PC-3 (cell line): ENCODE measurements around the gene ROBO2. TPM values are rescaled to one million over a fixed set of nuclear protein-coding genes. Genes with fewer than 3 reads are reported as not detected.

Experiments used
- ATAC-seq: fragments of 200-7000 bp; cut with Tn5 transposase; 2 replicates; pipeline ENCODE4 v1.9.1; 2020; ENCODE audit warnings: mild to moderate bottlenecking, moderate library complexity
- BruUV-seq: library from RNA; stranded (reverse); fragments of 400-500 nt; replicated peaks from 2 replicates; lab custom pipeline; 2021; lab: Mats Ljungman, UMichigan
- CTCF ChIA-PET: fragments of 300-600 bp; sonication (Branson Sonifier 250); formaldehyde crosslinking; loops from one replicate; lab custom pipeline; 2022; ENCODE audit warnings: antibody characterized with exemption; lab: Charles Lee
- POLR2A ChIA-PET: fragments of 300-600 bp; sonication (Branson Sonifier 250); formaldehyde crosslinking; loops from one replicate; lab custom pipeline; 2022; ENCODE audit warnings: antibody characterized with exemption; ENCODE audit not compliant: unreplicated experiment; lab: Charles Lee
- DNase-seq: peaks from one replicate; pipeline ENCODE4 v3.0.0-alpha.2; 2015
- H2AFZ ChIP-seq: fragments of 300-600 bp; sonication (generic); 2 replicates; pipeline ENCODE4 v1.6.0; 2016; ENCODE audit warnings: antibody characterized with exemption, low read length
- H3F3A ChIP-seq: fragments of 300-600 bp; sonication (generic); one replicate; pipeline ENCODE4 v1.6.0; 2017; ENCODE audit warnings: antibody characterized with exemption, low read length, control low read depth, mild to moderate bottlenecking; ENCODE audit not compliant: unreplicated experiment
- H3K27ac ChIP-seq: fragments of 300-600 bp; sonication (generic); 2 replicates; pipeline ENCODE4 v1.5.1; 2016; ENCODE audit warnings: mild to moderate bottlenecking, low read length
- H3K27me3 ChIP-seq: fragments of 300-600 bp; sonication (generic); 2 replicates; pipeline ENCODE4 v1.6.1; 2016; ENCODE audit warnings: low read length, mixed read lengths
- H3K36me3 ChIP-seq: fragments of 300-600 bp; sonication (generic); 2 replicates; pipeline ENCODE4 v1.6.1; 2016; ENCODE audit warnings: low read depth, mixed run types, low read length, mixed read lengths
- H3K4me1 ChIP-seq: fragments of 300-600 bp; sonication (generic); 2 replicates; pipeline ENCODE4 v1.5.1; 2016; ENCODE audit warnings: low read length; ENCODE audit not compliant: insufficient read depth
- H3K4me2 ChIP-seq: fragments of 300-600 bp; sonication (generic); 2 replicates; pipeline ENCODE4 v1.6.0; 2016; ENCODE audit warnings: low read length
- H3K4me3 ChIP-seq: fragments of 300-600 bp; sonication (generic); 2 replicates; pipeline ENCODE4 v1.5.1; 2016; ENCODE audit warnings: mild to moderate bottlenecking, low read length, mixed read lengths
- H3K79me2 ChIP-seq: fragments of 300-600 bp; sonication (generic); 2 replicates; pipeline ENCODE4 v1.6.1; 2017; ENCODE audit warnings: low read length, mixed read lengths
- H3K9ac ChIP-seq: fragments of 300-600 bp; sonication (generic); 2 replicates; pipeline ENCODE4 v1.6.0; 2016; ENCODE audit warnings: mild to moderate bottlenecking, low read length
- H3K9me2 ChIP-seq: fragments of 300-600 bp; sonication (generic); replicated peaks from 2 replicates; pipeline ENCODE4 v1.6.1; 2016; ENCODE audit warnings: mixed run types, low read length, mixed read lengths
- H3K9me3 ChIP-seq: fragments of 300-600 bp; sonication (generic); 2 replicates; pipeline ENCODE4 v1.6.1; 2016; ENCODE audit warnings: low read length, mixed read lengths
- H4K20me1 ChIP-seq: fragments of 300-600 bp; sonication (generic); 2 replicates; pipeline ENCODE4 v1.6.1; 2016; ENCODE audit warnings: low read length, mixed read lengths
- EZH2 ChIP-seq: fragments of 300-600 bp; sonication (generic); IDR thresholded peaks from one replicate; pipeline ENCODE4 v1.6.1; 2017; ENCODE audit warnings: antibody characterized with exemption, mild to moderate bottlenecking, low read length; ENCODE audit not compliant: unreplicated experiment
- EZH2phosphoT487 ChIP-seq: fragments of 300-600 bp; sonication (generic); IDR thresholded peaks from 2 replicates; pipeline ENCODE4 v1.6.1; 2018; ENCODE audit warnings: mild to moderate bottlenecking, antibody characterized with exemption, low read length, borderline replicate concordance
- intact Hi-C: fragments of 100-400 bp; cut with micrococcal nuclease; formaldehyde crosslinking; loops from 2 replicates; pipeline ENCODE4 v1.9.0; 2023
- total RNA-seq: library from RNA; depleted of rRNA; stranded (reverse); fragments of >200 nt; gene quantifications from 2 replicates; pipeline ENCODE4 v1.2.3, GENCODE V29; 2014
- TF ChIP-seq, protein P1 (sequence below): fragments of 300-600 bp; sonication (generic); conservative IDR thresholded peaks from 2 replicates; pipeline ENCODE4 v1.5.1; 2017; ENCODE audit warnings: antibody characterized with exemption, low read depth, mild to moderate bottlenecking, low read length

Gene ROBO2
- total RNA-seq, 1 experiment from 2014 or later = not detected

DNA sequence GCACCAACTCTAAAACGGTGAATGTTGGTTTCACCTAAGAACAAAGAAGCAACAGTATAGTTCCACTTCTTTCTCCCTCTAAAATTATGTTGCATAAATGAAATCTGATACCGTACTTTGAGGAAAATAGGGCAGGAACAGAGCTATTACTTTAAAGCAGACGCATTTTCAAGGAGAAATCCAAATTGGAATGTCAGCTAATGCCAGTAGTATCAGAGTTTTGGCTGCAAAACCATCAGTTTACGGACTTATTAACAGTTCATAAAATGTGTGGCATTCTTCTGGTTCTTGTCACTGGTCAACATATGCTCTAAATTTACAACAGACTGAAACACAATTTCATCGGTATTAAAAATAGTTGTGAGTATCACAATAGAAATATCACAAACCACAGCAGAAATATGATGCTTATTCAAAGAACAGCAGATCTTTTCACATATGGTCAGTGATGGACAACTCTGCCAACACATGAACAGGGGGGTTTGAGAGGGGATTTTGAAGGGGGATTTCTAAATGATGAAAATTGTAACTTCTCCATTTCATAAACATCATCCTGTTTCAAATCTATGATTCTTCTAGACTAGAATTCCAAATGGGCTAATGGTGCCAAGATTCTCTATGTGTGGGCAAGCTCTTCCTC is 38.7 kb upstream of the ROBO2 start:
- H3K79me2 ChIP-seq = no peaks in the 10 kb centered on the region
- POLR2A ChIA-PET = no interaction called here
- H4K20me1 ChIP-seq = no peaks in the 10 kb centered on the region
- ATAC-seq = no peak
- no peaks in the 10 kb centered on the region for H3K9me2 ChIP-seq
- intact Hi-C loops = no loop called here
- H3K27me3 ChIP-seq = peaks cover 25% of the 10 kb centered on the region
- no peak overlapping the region for H3K27ac ChIP-seq
- H3K4me2 ChIP-seq = no peak overlapping the region
- no peak for DNase-seq
- H3K9me3 ChIP-seq = no peaks in the 10 kb centered on the region
- H2AFZ ChIP-seq = no peak overlapping the region
- no peak overlapping the region for H3K9ac ChIP-seq
- TF ChIP-seq, protein P1, sequence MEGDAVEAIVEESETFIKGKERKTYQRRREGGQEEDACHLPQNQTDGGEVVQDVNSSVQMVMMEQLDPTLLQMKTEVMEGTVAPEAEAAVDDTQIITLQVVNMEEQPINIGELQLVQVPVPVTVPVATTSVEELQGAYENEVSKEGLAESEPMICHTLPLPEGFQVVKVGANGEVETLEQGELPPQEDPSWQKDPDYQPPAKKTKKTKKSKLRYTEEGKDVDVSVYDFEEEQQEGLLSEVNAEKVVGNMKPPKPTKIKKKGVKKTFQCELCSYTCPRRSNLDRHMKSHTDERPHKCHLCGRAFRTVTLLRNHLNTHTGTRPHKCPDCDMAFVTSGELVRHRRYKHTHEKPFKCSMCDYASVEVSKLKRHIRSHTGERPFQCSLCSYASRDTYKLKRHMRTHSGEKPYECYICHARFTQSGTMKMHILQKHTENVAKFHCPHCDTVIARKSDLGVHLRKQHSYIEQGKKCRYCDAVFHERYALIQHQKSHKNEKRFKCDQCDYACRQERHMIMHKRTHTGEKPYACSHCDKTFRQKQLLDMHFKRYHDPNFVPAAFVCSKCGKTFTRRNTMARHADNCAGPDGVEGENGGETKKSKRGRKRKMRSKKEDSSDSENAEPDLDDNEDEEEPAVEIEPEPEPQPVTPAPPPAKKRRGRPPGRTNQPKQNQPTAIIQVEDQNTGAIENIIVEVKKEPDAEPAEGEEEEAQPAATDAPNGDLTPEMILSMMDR = no peak
- TF ChIP-seq EZH2 (no peak), EZH2phosphoT487 (no peak)
- H3F3A ChIP-seq = no peaks in the 10 kb centered on the region
- no peaks in the 10 kb centered on the region for H3K36me3 ChIP-seq
- CTCF ChIA-PET = no interaction called here
- H3K4me1 ChIP-seq = no peaks in the 10 kb centered on the region
- no TSS peak for BruUV-seq
- no peak overlapping the region for H3K4me3 ChIP-seq

DNA sequence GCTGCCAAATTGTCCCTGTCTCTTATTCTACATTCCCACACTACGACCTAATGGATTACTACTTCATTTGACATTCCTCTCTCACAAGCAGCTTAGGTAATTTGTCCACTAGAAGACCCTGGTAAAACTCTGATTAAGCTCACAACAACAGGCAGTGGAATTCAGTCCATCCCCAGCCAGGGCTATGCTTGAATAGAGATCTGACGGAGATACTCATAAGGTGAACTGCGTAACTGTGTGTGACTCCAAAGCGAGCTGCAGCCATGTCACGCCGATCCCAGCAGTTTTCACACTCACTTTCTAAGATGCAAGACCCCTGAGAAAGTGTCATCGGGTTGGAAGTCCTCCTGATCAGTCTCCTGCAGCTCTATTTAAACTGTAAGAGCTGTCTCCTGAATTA is 25.7 kb upstream of the ROBO2 start:
- no peaks in the 10 kb centered on the region for H3K4me1 ChIP-seq
- no peak overlapping the region for H3K9ac ChIP-seq
- no peak overlapping the region for H2AFZ ChIP-seq
- no TSS peak for BruUV-seq
- no peaks in the 10 kb centered on the region for H3K9me3 ChIP-seq
- H3K79me2 ChIP-seq = no peaks in the 10 kb centered on the region
- H3K9me2 ChIP-seq = no peaks in the 10 kb centered on the region
- intact Hi-C loops = no loop called here
- no peak overlapping the region for H3K27ac ChIP-seq
- H4K20me1 ChIP-seq = no peaks in the 10 kb centered on the region
- peaks cover 52% of the 10 kb centered on the region for H3K27me3 ChIP-seq
- TF ChIP-seq, protein P1 = no peak
- TF ChIP-seq EZH2 (no peak), EZH2phosphoT487 (no peak)
- POLR2A ChIA-PET = no interaction called here
- H3K4me2 ChIP-seq = no peak overlapping the region
- ATAC-seq (no peak), DNase-seq (no peak)
- H3K4me3 ChIP-seq = no peak overlapping the region
- H3F3A ChIP-seq = no peaks in the 10 kb centered on the region
- CTCF ChIA-PET = no interaction called here
- no peaks in the 10 kb centered on the region for H3K36me3 ChIP-seq

DNA sequence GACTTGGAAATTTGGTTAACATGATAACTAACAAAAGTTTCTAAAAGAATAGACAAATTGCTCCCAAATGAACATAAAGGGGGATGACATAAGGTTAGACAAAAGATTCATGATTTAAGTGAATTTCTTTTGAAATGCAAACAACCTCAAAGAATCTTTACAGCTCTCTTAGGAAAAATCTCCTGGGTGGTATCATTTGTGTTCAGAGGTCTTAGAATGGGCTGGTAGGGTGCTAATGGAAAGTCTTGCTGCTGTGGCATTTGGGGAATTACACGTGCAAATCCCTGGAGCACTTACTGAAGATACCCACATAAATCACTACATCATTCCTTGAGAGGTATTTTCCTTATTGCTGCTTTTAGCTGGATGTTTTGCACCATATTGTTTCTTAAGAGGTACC is 14.4 kb upstream of the ROBO2 start:
- H3K27ac ChIP-seq = no peak overlapping the region
- ATAC-seq (no peak), DNase-seq (no peak)
- intact Hi-C loops = no loop called here
- ChIA-PET POLR2A (no interaction called here), CTCF (no interaction called here)
- H3K9me2 ChIP-seq = no peaks in the 10 kb centered on the region
- peaks cover 56% of the 10 kb centered on the region for H3K27me3 ChIP-seq
- H2AFZ ChIP-seq = no peak overlapping the region
- no peaks in the 10 kb centered on the region for H4K20me1 ChIP-seq
- no peak overlapping the region for H3K4me2 ChIP-seq
- no peaks in the 10 kb centered on the region for H3K79me2 ChIP-seq
- no peaks in the 10 kb centered on the region for H3K4me1 ChIP-seq
- TF ChIP-seq, protein P1 = no peak
- TF ChIP-seq EZH2phosphoT487 (no peak), EZH2 (no peak)
- no peak overlapping the region for H3K9ac ChIP-seq
- H3K9me3 ChIP-seq = no peaks in the 10 kb centered on the region
- no peaks in the 10 kb centered on the region for H3K36me3 ChIP-seq
- no peaks in the 10 kb centered on the region for H3F3A ChIP-seq
- no peak overlapping the region for H3K4me3 ChIP-seq
- no TSS peak for BruUV-seq
